ENCODE measurements around the gene ST6GAL1.
"Not testable (repeated sequence)": the region's sequence is repeated elsewhere in the genome, so short reads cannot be mapped to it uniquely, and the experiment has no call there.

Gene ST6GAL1

DNA sequence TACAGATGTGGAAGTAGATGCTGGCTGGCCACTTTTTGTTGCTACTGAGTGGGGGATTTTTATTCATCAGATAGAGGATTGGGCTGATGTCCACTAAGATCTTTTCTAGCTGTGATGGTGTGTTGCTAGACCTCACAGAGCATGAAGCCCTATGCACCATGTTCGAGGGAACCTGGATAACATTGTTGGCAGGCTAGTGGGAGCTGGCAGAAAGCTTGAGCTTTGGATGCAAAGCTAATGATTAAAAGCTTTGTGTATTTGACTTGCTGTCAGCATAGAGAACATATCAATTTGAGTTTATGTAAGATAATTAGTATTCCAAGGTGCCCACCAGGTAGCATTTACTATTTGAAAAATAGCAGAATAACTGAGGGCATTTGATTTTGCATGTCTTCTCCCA, 59.1 kb downstream of the ST6GAL1 start:
- no peaks in the 10 kb centered on the region for H3K27me3 ChIP-seq (replicated peaks)
- no peak overlapping the region for H3K27ac ChIP-seq
- H3K4me3 ChIP-seq (ENCODE audit: low read depth, low read length) = no peak overlapping the region
- TF ChIP-seq, protein P1, sequence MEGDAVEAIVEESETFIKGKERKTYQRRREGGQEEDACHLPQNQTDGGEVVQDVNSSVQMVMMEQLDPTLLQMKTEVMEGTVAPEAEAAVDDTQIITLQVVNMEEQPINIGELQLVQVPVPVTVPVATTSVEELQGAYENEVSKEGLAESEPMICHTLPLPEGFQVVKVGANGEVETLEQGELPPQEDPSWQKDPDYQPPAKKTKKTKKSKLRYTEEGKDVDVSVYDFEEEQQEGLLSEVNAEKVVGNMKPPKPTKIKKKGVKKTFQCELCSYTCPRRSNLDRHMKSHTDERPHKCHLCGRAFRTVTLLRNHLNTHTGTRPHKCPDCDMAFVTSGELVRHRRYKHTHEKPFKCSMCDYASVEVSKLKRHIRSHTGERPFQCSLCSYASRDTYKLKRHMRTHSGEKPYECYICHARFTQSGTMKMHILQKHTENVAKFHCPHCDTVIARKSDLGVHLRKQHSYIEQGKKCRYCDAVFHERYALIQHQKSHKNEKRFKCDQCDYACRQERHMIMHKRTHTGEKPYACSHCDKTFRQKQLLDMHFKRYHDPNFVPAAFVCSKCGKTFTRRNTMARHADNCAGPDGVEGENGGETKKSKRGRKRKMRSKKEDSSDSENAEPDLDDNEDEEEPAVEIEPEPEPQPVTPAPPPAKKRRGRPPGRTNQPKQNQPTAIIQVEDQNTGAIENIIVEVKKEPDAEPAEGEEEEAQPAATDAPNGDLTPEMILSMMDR (IDR thresholded peaks at IDR 0.05; ENCODE audit: low read depth, low read length, missing control alignments) = no peak
- in situ Hi-C loops (cut with HindIII; ENCODE audit: low pct_ligation_motif_present, low sequenced_read_pairs) = no loop called here
- no peak for DNase-seq
- H3K36me3 ChIP-seq (replicated peaks) = no peaks in the 10 kb centered on the region

DNA sequence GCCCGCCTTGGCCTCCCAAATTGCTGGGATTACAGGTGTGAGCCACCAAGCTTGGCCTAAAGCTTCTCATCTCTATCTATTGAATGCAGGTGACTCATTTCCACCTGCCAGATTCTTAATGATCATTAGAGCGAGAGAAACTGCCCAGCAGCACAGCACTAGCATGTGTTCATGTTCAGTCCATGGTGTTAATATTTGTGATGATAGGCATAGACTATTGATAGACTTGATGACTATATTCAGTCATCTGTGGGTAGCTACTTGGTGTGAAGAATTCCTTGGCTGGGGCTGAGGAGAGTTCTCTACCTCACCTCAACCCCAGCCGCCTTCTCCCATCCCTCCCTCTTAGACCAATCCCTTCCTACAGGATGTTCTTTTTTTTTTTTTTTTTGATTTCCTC, 60.0 kb downstream of the ST6GAL1 start:
- Histone ChIP-seq H3K4me3 (ENCODE audit: low read depth, low read length) (no peak overlapping the region), H3K27me3 (replicated peaks) (no peaks in the 10 kb centered on the region), H3K36me3 (replicated peaks) (no peaks in the 10 kb centered on the region), H3K27ac (no peak overlapping the region)
- TF ChIP-seq, protein P1 (IDR thresholded peaks at IDR 0.05; ENCODE audit: low read depth, low read length, missing control alignments) = no peak
- no peak for DNase-seq
- in situ Hi-C loops (cut with HindIII; ENCODE audit: low pct_ligation_motif_present, low sequenced_read_pairs) = no loop called here

DNA sequence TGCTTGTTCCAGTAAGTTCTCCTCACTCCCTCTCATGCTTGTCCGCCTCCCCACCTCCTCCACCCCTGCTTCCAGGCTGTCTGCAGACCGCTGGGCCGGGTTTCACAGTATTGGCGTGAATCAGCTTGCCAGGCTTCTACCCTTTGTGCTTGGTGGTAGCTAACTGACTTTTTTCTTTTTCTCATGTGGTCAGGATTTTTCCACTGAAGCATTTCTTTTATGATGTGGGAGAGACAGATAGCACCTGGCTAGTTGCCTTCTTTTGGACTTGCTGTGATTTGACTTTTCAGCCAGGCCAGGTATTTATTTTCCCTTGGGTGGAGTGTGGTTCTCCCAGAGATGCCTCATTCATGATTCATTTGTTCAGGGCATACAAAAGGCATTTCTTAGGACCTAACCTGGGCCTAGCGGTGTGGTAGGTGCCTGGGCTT, 60.6 kb downstream of the ST6GAL1 start:
- H3K4me3 ChIP-seq (ENCODE audit: low read depth, low read length) = no peak overlapping the region
- in situ Hi-C loops (cut with HindIII; ENCODE audit: low pct_ligation_motif_present, low sequenced_read_pairs) = no loop called here
- TF ChIP-seq, protein P1 (IDR thresholded peaks at IDR 0.05; ENCODE audit: low read depth, low read length, missing control alignments) = no peak
- H3K36me3 ChIP-seq (replicated peaks) = no peaks in the 10 kb centered on the region
- no peaks in the 10 kb centered on the region for H3K27me3 ChIP-seq (replicated peaks)
- no peak overlapping the region for H3K27ac ChIP-seq
- DNase-seq = no peak

DNA sequence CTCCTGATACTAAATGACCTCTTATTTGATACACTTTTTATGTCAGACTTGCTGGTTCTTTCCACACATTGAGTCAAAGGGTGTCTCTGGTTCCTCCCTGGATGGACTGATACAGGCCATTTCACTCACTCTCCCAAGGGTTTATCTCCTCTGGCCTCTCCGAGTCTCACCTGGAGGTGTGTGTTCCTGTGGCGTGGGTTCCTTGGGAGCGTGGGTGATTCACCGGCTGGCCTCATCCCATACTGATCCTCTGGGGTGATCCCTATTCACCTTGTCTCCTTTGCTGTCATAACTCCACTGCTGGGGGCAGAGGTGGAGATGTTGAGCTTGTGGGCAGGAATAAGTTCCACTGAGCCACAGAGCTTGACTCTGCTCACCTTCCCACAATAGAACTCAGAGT, 61.1 kb downstream of the ST6GAL1 start:
- DNase-seq = no peak
- Histone ChIP-seq H3K36me3 (replicated peaks) (no peaks in the 10 kb centered on the region), H3K27ac (no peak overlapping the region), H3K4me3 (ENCODE audit: low read depth, low read length) (no peak overlapping the region), H3K27me3 (replicated peaks) (no peaks in the 10 kb centered on the region)
- TF ChIP-seq, protein P1 (IDR thresholded peaks at IDR 0.05; ENCODE audit: low read depth, low read length, missing control alignments) = no peak
- in situ Hi-C loops (cut with HindIII; ENCODE audit: low pct_ligation_motif_present, low sequenced_read_pairs) = no loop called here

DNA sequence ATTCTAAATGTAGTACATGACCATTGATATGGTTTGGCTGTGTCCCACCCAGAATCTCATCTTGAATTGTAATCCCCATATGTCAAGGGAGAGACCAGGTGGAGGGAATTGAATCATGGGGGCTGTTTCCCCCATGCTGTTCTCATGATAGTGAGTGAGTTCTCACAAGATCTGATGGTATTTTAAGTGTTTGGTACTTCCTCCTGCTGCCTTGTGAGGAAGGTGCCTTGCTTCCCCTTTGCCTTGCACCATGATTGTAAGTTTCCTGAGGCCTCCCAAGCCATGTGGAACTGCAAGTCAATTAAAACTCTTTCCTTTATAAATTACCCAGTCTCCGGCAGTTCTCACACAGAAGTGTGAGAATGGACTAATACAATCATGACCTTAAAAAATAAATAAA, 61.8 kb downstream of the ST6GAL1 start:
- H3K36me3 ChIP-seq (replicated peaks); H3K4me3 ChIP-seq (ENCODE audit: low read depth, low read length); in situ Hi-C loops (cut with HindIII; ENCODE audit: low pct_ligation_motif_present, low sequenced_read_pairs); H3K27ac ChIP-seq; H3K27me3 ChIP-seq (replicated peaks); DNase-seq: not testable (repeated sequence)

DNA sequence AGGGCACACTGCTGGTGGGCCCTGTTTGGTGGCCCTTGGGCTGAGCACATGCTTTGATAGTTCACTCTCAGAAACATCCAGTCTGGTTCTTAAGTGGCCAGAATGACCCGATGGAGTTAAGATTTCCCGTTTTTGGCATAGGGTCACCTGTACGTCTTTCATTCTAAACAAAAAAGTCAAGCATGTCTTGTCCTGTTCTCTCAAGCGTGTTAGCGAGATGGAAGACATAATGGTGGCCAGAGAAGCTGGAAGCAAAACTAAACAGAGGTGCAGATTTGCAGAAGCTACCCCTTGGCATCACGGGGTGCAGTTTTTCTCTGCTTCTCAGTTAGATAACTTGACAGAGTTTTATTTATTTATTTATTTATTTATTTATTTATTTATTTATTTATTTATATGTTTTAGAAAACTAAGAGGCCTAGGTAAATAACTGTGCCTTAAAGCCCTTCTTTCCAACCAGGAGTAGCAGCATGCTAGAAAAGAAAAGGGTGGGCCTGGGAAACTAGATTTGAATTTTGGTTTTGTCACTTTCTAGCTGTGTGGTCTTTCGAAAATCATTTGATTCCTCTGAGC, 63.0 kb downstream of the ST6GAL1 start:
- no peak overlapping the region for H3K4me3 ChIP-seq (ENCODE audit: low read depth, low read length)
- no peaks in the 10 kb centered on the region for H3K27me3 ChIP-seq (replicated peaks)
- TF ChIP-seq, protein P1 (IDR thresholded peaks at IDR 0.05; ENCODE audit: low read depth, low read length, missing control alignments) = no peak
- in situ Hi-C loops (cut with HindIII; ENCODE audit: low pct_ligation_motif_present, low sequenced_read_pairs) = no loop called here
- DNase-seq = no peak
- no peaks in the 10 kb centered on the region for H3K36me3 ChIP-seq (replicated peaks)
- H3K27ac ChIP-seq = no peak overlapping the region
